ENCODE data around the gene BSN. TPM values are rescaled to one million over a fixed set of nuclear protein-coding genes. Genes with fewer than 3 reads are reported as not detected.

Gene BSN
- total and polyA plus RNA-seq, 7 donors, result under 0.01 to 0.81 (median 0.61) TPM; not detected in 1

- no peaks in the 10 kb centered on the region for H3K4me1 ChIP-seq
- TF ChIP-seq EP300 (IDR thresholded peaks at IDR 0.05) (no peak), POLR2A (IDR thresholded peaks at IDR 0.05) (no peak)
- intact Hi-C loops (cut with DNase I), result no loop called here
- H3K4me3 ChIP-seq, result no peak overlapping the region
- H3K27me3 ChIP-seq, result no peaks in the 10 kb centered on the region
- no peaks in the 10 kb centered on the region for H3K9me3 ChIP-seq
- no peak overlapping the region for H3K27ac ChIP-seq
- 80 to 92% methylated on average over 5 of the region's 5 CpGs for WGBS, 2 donors
- peak; percentile 32 for DNase-seq
- H3K36me3 ChIP-seq, result no peaks in the 10 kb centered on the region
These were observed 48.7 kb downstream of the BSN start for GRCh38 chr3:49602877-49603411.

DNA sequence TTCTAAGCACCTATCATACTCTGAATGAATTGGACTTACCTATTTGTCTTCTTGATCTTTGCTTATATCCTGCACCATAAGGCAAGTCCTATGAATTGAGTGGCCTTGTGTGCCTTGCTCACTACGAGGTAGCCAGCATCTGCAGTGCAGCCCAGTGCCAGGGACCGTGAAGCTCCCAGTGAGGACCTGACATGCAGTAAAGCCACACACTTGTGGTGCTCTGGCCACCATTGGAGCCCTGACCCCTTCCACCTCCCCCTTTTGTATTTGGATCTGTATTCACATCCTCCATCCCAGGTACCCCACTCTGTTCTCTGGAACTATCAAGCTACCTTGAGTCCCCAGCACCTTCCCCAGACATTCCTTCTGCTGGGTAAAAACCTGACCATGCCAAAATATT, 52.1 kb downstream of the BSN start:
- H3K4me1 ChIP-seq, result no peaks in the 10 kb centered on the region

GRCh38 chr3:49607105-49607591, 52.9 kb downstream of the BSN start:
- Histone ChIP-seq H3K36me3 (no peaks in the 10 kb centered on the region), H3K27ac (no peak overlapping the region), H3K4me3 (no peak overlapping the region), H3K4me1 (no peaks in the 10 kb centered on the region), H3K9me3 (no peaks in the 10 kb centered on the region), H3K27me3 (no peaks in the 10 kb centered on the region)
- TF ChIP-seq CTCF (IDR thresholded peaks at IDR 0.05), result no peak
- no peak for TF ChIP-seq POLR2A (IDR thresholded peaks at IDR 0.05)
- no peak for TF ChIP-seq POLR2AphosphoS5 (IDR thresholded peaks at IDR 0.05)
- TF ChIP-seq EP300 (IDR thresholded peaks at IDR 0.05), result no peak
- 45 to 81% methylated on average over 3 of the region's 3 CpGs for WGBS, 2 donors
- intact Hi-C loops (cut with DNase I), result no loop called here
- peak; percentile 37 for DNase-seq

More for the DNA sequence above, 52.1 kb downstream of the BSN start:
- H3K36me3 ChIP-seq, result no peaks in the 10 kb centered on the region
- intact Hi-C loops (cut with DNase I), result no loop called here
- WGBS, 2 donors, result 78 to 95% methylated on average over 2 of the region's 2 CpGs
- DNase-seq, result peak; percentile 50
- H3K27me3 ChIP-seq, result no peaks in the 10 kb centered on the region
- no peak overlapping the region for H3K4me3 ChIP-seq
- TF ChIP-seq EP300 (IDR thresholded peaks at IDR 0.05), result no peak
- no peak for TF ChIP-seq POLR2AphosphoS5 (IDR thresholded peaks at IDR 0.05)
- TF ChIP-seq POLR2A (IDR thresholded peaks at IDR 0.05), result no peak
- no peak for TF ChIP-seq CTCF (IDR thresholded peaks at IDR 0.05)
- no peaks in the 10 kb centered on the region for H3K9me3 ChIP-seq
- H3K27ac ChIP-seq, result no peak overlapping the region

DNA sequence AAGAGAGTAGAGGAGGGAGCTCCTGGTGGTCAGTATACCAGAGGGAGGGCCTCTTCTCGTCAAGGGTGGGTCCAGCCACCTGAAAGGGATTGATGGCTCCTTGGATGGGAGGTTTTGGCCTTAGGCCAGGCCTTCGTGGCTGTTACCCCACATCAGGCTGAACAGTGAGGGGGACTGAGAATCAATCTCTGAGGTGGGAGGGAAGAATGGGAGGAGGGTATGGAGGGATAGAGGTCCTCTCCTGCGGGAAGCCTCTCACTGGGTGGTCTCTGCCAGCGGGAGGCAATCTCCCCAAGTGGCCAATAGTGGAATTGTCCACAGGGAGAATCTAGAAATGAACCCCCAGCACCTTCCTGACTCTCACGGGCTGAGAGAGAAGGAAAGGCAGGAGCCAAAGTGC, 53.5 kb downstream of the BSN start:
- WGBS, 2 donors, result 48 to 55% methylated on average over 5 of the region's 5 CpGs
- intact Hi-C loops (cut with DNase I), result no loop called here
- Histone ChIP-seq H3K36me3 (no peaks in the 10 kb centered on the region), H3K9me3 (no peaks in the 10 kb centered on the region), H3K4me3 (no peak overlapping the region), H3K4me1 (no peaks in the 10 kb centered on the region), H3K27ac (no peak overlapping the region), H3K27me3 (no peaks in the 10 kb centered on the region)
- TF ChIP-seq POLR2AphosphoS5 (IDR thresholded peaks at IDR 0.05), result no peak
- no peak for TF ChIP-seq EP300 (IDR thresholded peaks at IDR 0.05)
- TF ChIP-seq POLR2A (IDR thresholded peaks at IDR 0.05), result no peak
- DNase-seq, result peak; percentile 36

DNA sequence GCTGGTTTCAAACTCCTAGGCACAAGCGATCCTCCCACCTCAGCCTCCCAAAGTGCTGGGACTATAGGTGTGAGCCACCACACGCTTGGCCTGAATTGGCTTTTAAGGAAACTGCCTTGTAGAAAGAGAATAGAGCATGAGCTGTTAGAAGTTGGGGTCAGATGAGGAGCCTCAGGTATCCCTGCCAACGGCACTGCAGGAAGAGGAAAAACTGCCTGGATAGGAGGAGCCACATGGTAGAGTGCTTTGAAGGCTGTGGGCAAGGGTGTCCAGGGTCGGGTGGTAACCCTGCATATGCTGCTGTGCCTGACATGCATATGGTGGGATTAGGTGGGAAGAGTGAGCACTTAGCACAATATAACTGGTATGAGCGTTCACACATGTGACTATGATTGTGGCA, 55.0 kb downstream of the BSN start:
- no peaks in the 10 kb centered on the region for H3K36me3 ChIP-seq
- no peaks in the 10 kb centered on the region for H3K9me3 ChIP-seq
- no peak for DNase-seq
- intact Hi-C loops (cut with DNase I), result no loop called here
- H3K4me3 ChIP-seq, result no peak overlapping the region
- H3K27ac ChIP-seq, result no peak overlapping the region
- H3K27me3 ChIP-seq, result no peaks in the 10 kb centered on the region
- TF ChIP-seq POLR2A (IDR thresholded peaks at IDR 0.05) (no peak), POLR2AphosphoS5 (IDR thresholded peaks at IDR 0.05) (no peak), CTCF (IDR thresholded peaks at IDR 0.05) (no peak), EP300 (IDR thresholded peaks at IDR 0.05) (no peak)
- H3K4me1 ChIP-seq, result no peaks in the 10 kb centered on the region
- 80 to 84% methylated on average over 5 of the region's 5 CpGs for WGBS, 2 donors

DNA sequence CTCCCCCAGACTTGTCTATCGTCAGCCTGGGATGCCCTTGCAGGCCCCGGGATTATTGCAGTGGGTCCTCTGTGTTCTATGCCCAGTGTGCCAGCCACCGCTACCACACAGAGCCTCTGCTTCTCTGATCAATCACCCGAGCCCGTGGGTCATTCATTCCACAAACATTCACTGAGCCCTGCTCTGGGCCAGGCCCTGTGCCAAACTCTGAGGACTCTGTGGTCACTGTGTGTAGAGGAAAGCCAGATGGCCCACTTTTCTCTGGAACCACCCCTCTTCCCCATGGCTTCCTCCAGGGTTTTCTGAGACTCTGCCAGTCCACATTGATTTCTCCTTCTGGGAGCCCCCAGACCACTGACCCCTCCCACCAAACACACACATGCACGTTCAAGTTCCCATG, 55.5 kb downstream of the BSN start:
- TF ChIP-seq POLR2AphosphoS5 (IDR thresholded peaks at IDR 0.05) (no peak), CTCF (IDR thresholded peaks at IDR 0.05) (no peak)
- H3K27ac ChIP-seq, result no peak overlapping the region
- intact Hi-C loops (cut with DNase I), result no loop called here
- DNase-seq, result no peak
- H3K36me3 ChIP-seq, result no peaks in the 10 kb centered on the region
- H3K27me3 ChIP-seq, result no peaks in the 10 kb centered on the region
- H3K4me1 ChIP-seq, result no peaks in the 10 kb centered on the region
- 70 to 72% methylated on average over 6 of the region's 6 CpGs for WGBS, 2 donors
- H3K4me3 ChIP-seq, result no peak overlapping the region
- no peaks in the 10 kb centered on the region for H3K9me3 ChIP-seq
